Astrocyte of the cerebellum (primary cell): ENCODE data around the gene AMN.
"Not testable (repeated sequence)": the region's sequence is repeated elsewhere in the genome, so short reads cannot be mapped to it uniquely, and the experiment has no call there.

Experiments
- DNase-seq: peaks from one replicate; pipeline ENCODE4 v3.0.0-alpha.2; 2011; ENCODE audit warnings: low read depth
- H3K4me3 ChIP-seq: 2 replicates; pipeline ENCODE4 v1.5.1; 2011; ENCODE audit warnings: mild to moderate bottlenecking, low read depth, low read length, moderate library complexity
- in situ Hi-C: cut with HindIII; loops from 2 replicates; pipeline ENCODE4 v1.10.0; 2017; ENCODE audit warnings: low sequenced_read_pairs
- TF ChIP-seq, protein P1 (sequence below): IDR thresholded peaks from 2 replicates; pipeline ENCODE4 v1.5.1; 2012; ENCODE audit warnings: low read length, low read depth, moderate library complexity, mild to moderate bottlenecking; ENCODE audit errors: missing control alignments

The AMN gene

GRCh38 chr14:102923201-102923924 lies 900 bp downstream of the AMN start:
- peak overlapping the region; percentile 21 for H3K4me3 ChIP-seq
- TF ChIP-seq, protein P1, sequence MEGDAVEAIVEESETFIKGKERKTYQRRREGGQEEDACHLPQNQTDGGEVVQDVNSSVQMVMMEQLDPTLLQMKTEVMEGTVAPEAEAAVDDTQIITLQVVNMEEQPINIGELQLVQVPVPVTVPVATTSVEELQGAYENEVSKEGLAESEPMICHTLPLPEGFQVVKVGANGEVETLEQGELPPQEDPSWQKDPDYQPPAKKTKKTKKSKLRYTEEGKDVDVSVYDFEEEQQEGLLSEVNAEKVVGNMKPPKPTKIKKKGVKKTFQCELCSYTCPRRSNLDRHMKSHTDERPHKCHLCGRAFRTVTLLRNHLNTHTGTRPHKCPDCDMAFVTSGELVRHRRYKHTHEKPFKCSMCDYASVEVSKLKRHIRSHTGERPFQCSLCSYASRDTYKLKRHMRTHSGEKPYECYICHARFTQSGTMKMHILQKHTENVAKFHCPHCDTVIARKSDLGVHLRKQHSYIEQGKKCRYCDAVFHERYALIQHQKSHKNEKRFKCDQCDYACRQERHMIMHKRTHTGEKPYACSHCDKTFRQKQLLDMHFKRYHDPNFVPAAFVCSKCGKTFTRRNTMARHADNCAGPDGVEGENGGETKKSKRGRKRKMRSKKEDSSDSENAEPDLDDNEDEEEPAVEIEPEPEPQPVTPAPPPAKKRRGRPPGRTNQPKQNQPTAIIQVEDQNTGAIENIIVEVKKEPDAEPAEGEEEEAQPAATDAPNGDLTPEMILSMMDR: no peak
- DNase-seq: no peak
- in situ Hi-C loops: no loop called here

DNA sequence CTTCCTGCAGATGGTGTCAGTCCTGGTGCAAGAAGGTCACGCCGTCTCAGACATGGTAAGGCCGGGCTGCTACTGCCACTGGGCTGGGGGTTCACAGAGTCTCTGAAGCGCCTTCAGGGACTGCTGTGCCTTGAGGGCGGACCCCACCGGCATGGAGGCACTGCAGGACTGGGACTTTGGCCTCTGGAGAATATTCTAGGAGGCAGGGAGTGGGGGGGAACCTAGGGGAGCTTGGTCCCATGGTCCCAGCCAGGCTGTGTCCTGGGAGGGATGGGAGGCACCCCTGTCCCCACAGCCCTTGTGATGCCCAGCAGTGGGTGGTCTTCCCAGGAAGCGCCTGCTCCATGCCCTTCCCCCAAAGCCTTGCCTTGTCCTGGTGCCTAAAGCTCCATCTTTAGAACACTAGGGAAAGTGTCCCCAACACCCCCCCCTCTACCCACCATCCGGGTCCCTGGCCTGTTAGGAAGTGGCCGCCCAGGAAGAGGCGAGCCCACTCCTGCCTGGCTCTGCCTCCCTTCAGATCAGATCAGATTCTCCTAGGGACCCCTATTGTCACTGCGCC lies 1.5 kb downstream of the AMN start:
- in situ Hi-C loops: no loop called here
- TF ChIP-seq, protein P1: no peak
- DNase-seq: no peak
- no peak overlapping the region for H3K4me3 ChIP-seq

DNA sequence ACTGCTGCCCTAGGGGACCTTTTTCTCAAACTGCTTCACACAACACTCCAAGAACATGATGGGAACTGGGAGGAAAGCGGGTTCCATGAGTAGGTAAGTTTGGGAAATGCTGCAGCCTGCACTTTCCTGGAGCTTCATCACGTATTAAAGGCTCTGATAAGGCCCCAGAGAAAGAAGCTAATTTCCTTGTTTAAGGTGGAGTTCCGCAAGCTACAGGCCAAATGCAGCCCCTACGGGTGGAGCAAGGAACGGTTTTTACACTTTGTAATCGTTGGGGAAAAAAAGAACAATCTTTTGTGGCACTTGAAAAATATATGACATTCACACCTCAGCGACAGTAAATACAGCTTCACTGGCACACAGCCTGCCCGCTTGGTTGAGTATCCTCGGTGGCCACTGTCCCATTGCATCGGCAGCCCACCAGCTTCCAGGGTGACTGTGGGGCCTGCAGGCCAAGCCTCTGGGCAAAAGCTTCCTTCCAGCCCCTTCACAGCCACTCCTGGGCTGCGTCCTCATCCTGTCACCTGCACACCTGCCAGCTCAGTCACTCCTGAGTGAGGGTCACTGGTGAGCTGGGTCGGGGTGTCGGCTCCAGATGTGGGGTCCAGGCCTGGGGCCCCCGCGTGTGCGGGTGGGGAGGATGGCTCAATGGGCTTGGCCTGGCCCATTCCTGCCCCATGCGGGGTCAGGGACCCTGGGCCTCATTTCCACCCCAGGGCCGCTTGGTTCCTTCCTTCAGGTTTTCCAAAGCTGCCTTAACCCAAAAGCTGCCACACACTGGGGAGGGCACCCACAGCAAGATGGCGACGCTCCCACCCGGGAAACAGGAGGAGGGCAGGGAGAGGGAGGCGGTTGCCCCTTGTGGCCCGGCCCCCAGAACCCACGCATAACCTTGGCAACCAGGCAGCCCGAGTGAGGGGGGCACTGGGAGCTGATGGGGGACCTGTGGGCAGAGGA lies 2.4 kb downstream of the AMN start:
- in situ Hi-C loops: no loop called here
- H3K4me3 ChIP-seq: no peak overlapping the region
- no peak for DNase-seq
- TF ChIP-seq, protein P1: peak; percentile 29

DNA sequence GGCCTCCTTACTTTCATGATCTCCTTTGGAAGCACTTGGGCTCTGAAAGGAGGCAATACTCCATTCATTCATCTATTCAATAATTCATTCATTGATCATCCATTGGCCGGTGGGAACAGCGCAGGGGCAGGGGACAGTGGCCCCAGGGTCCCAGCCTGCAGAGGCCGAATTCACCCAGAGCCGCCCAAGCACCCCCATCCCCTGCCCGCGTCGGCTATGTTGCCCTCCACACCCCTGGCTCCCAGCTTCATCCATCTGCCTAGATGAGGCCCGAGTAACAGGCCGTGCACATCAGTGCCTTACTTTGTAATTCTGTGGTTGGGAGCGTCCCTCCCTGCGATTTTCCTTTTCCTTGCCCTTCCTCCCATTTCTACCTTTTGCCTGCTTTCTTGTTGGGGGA lies 3.2 kb downstream of the AMN start:
- no peak for DNase-seq
- in situ Hi-C loops: no loop called here
- TF ChIP-seq, protein P1: no peak

GRCh38 chr14:102926104-102926503 lies 3.6 kb downstream of the AMN start:
- DNase-seq: no peak
- in situ Hi-C loops: no loop called here
- no peak overlapping the region for H3K4me3 ChIP-seq
- TF ChIP-seq, protein P1: no peak

More for the DNA sequence above, 3.2 kb downstream of the AMN start:
- H3K4me3 ChIP-seq: no peak overlapping the region

DNA sequence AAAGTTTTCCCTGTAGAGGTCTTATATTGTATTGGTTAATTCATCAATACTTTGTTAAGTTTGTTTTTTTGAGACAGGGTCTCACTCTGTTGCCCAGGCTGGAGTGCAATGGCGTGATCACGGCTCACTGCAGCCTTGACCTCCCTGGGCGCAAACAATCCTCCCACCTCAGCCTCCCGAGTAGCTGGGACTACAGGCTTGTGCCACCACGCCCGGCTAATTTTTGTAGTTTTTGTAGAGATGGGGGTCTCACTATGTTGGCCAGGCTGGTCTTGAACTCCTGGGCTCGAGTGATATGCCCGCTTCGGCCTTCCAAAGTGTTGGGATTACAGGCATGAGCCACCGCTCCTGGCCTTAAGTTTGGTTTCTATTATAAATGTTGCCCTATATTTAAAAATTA lies 4.4 kb downstream of the AMN start:
- in situ Hi-C loops, H3K4me3 ChIP-seq, DNase-seq: not testable (repeated sequence)
